Measurements from ENCODE around the gene SIVA1.
"Not testable (repeated sequence)": the region's sequence is repeated elsewhere in the genome, so short reads cannot be mapped to it uniquely, and the experiment has no call there.

SIVA1 gene

DNA sequence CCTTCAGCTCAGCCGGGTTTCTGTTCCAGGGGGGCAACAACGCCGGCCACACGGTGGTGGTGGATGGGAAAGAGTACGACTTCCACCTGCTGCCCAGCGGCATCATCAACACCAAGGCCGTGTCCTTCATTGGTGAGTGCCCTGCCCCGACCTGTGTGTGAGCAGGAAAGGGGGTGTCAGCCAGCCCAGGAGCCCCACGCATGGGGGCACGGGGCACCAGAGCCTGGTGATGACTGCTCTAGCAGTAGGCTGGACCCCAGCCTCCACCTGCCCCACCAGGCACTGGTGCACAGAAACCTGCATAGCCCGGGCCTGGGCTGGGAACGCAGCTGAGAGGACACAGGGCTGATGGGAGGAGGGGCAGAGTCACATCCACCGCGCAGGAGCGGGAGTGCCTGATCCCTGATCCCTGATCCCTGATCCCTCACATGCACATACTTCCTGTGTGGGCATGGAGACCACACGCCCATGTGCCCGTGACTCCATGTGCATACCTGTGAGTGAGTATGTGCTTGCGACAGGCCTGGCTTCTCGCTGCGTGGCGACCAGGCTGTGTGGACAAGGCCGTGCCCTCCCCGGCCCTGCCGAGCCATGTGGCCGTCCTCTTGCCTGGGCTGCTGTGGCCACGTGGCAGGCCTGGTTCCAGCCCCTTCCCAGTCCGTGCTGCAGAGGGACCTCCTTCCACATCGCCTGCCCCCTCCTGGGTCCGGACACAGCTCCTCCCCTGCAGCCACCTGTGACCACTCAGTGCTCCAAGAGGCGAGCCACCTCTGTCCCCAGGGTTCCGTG lies 17.8 kb upstream of the SIVA1 start:
- peak; percentile 38 for DNase-seq (ENCODE audit: low read depth)

DNA sequence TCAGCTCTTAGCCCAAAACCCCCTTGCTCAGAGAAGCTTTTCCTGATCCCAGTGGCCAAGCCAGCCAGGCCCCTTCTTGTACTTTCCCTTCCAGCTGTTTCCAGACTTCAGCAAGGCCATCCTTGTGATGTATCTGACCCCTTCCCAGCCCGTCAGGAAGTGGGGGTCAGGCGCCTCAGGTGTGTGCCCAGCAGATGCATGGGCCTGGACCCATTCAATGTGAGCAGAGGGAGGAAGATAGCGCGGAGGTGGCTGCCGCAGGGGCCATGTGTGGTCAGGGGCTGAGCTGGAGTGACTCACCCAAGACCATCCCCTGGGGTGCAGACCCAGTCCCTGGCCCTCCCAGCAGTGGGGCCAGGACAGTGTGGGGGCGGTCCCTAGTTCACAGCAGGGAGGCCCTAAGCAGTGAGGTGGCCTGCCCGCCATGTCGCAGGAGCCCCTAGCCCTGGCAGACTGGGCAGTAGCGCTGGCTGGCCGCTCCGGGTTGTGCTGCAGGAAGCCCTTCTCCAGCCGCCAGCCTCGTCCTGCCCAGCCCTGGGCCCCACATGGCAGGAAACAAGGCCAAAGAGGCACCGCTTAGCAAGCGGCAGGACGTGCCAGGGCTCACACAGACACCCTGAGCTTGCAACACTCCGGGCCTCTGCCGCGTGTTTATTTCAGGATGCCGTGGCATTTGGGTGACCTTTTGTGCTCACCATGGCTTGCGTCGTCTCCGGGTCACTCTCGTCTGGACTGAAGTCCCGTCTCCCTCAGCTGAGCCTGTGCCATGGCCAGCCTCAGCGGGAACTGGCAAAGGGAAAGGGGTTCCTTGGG lies 16.9 kb upstream of the SIVA1 start:
- peak; percentile 80 for DNase-seq (ENCODE audit: low read depth)

DNA sequence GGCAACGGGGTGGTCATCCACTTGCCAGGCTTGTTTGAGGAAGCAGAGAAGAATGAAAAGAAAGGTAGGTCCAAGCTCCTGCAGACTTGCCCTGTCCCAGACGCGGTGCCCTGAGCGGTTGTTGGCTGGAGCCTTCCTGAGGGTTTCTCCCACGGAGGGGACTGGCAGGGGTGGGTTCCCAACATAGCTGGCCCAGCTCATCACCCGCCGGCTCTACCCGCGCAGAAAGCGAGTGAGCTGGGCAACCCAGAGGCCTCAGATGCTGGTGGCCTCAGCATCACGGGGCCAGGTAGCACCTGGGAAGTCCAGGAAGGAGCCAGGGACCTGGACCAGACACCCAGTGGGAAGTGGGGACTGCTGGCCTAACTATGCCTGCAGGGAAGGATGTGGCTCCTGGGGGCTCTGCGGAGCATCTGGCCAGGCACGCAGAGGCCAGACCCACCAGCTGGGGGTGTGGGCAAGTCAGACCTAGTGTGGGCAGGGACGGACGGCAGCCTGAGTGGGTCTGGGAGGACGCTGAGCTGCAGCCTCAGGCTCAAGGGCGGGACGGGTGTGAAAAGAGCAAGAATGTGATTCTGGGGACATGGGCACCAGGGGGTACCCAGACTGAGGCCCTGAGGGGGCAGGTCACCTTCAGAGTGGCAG lies 14.4 kb upstream of the SIVA1 start:
- no peak for DNase-seq (ENCODE audit: low read depth)

DNA sequence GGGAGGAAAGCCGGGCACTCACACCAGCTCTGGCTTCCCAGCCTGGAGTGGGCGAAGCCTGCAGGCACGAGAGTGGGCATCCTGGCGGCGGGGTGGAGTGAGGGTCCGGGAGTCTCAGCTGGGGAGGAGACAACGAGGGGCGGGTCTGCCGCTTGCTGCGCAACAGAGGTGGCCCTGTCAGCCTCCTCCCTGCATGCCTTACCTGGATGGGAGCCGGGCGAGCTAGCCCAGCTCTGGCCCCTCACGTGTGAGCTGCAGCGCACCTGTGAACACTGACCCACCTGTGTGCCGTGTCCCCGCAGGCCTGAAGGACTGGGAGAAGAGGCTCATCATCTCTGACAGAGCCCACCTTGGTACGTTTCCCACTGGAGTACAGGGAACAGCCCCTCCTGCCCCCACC lies 13.9 kb upstream of the SIVA1 start:
- DNase-seq (ENCODE audit: low read depth) = no peak

DNA sequence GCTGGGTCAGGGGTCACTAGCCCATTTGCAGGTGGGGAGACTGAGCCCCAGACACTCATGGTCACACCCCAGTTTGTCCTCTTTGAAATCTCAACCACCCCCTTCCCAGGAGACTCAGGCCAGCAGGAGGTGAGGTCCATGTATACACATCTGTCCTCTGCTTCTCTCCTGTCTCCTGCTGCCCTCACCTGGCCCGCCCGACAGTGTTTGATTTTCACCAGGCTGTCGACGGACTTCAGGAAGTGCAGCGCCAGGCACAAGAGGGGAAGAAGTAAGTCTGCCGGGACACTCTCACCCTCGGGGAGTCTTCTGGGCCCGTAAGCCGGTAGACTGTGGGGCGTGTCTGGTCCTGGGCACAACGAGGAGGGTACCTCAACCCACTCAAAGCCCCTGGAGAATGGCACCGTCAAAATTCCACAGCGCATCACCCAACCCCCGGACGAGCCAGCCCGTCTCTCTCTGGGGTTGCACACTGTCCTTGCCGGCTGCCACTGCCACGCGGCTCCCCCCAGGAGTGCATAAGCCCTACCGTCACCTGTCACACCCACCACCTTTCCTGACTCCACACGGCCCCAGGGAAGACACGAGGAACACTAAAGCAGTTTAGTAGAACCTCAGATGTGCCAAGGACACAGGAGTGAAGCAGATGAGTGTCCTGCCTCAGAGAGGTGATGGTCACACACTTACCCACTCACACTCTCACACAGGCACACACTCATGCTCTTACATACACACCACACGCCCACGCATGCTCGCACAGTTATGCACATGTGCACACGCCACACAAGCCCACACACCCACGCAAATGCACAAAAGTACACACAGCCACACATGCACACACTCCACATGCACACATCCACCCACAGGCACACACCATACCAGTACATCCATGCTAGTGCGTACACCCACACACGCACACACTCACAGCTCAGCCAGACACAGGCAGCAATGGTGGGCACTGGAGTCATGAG lies 13.1 kb upstream of the SIVA1 start:
- DNase-seq (ENCODE audit: low read depth) = no peak

DNA sequence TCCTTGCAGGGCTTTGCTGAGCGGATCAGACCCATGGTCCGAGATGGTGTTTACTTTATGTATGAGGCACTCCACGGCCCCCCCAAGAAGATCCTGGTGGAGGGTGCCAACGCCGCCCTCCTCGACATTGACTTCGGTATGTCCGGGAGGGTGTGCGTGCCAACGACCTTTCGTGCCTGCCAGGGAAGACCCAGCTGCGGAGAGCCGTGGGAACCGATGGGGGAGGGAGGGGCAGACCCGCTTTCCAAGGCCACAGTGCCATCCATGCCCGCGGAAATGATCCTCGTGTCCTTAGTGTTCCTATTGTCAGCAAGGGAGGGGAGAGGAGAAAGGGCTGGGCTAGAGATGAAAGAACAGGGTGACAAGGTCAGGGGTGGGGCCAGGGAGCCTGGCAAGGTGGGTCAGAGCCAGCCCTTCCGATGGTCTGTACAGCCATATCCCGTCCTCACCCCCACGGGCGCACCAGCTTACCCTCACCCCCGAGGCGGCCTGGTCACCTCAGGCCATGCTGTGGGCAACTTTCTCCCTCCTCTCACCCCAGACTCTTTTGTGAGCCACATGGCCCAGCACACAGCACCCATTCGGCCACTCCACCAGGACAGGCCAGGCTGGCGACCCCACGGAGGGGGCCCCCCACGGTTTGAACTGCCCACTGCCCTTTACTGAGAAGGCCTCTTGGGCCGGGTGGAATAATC lies 11.7 kb upstream of the SIVA1 start:
- DNase-seq (ENCODE audit: low read depth) = no peak

DNA sequence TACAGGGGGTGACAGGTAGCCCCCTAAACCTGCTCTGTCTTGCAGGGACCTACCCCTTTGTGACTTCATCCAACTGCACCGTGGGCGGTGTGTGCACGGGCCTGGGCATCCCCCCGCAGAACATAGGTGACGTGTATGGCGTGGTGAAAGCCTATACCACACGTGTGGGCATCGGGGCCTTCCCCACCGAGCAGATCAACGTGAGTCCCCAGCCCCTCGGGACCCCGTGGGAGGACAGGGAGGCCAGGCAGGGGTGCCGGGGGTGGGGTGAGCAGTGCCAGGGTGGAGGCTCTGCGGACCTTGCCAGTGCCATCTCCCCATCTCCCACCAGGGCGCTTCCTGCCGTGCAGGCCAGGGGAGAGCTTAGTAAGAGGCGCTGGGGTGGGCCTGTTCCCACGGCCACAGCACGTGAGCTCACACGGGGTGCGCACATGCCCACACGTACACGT lies 11.1 kb upstream of the SIVA1 start:
- no peak for DNase-seq (ENCODE audit: low read depth)

DNA sequence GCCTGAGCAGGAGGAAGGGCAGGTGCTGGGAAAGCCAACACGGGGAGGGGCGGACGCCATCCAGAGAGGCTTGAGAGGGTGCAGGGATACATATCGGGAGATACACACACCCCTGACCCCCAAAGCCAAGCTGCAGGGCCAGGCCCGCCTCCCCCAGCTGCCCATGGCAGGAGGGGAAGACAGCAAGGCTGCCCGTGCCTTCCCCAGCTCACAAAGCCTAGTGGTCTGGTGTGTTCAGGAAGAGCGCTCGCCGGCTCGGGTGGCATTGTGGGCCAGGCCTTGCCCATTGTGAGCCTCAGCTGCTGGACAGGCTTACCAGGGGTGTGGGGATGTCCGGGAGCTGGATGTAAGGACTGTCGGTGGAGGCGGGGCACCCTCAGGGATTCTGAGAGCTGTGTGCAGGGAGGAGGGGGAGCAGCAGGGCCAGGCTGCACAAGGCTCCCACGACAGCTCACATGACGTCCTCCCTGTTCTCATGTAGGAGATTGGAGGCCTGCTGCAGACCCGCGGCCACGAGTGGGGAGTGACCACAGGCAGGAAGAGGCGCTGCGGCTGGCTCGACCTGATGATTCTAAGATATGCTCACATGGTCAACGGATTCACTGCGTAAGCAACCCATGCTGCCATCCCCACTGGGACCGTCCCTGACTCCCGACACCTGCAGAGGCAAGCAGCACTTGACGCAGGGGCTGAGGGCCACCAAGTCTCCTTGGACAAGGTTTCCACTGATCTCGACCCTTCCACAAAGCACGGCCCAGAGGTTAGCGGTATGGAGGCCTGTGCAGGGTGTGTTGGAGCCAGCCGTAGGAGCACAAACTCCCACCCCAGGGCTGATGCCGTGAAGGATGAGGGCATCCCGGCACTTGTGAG lies 10.1 kb upstream of the SIVA1 start:
- no peak for DNase-seq (ENCODE audit: low read depth)

DNA sequence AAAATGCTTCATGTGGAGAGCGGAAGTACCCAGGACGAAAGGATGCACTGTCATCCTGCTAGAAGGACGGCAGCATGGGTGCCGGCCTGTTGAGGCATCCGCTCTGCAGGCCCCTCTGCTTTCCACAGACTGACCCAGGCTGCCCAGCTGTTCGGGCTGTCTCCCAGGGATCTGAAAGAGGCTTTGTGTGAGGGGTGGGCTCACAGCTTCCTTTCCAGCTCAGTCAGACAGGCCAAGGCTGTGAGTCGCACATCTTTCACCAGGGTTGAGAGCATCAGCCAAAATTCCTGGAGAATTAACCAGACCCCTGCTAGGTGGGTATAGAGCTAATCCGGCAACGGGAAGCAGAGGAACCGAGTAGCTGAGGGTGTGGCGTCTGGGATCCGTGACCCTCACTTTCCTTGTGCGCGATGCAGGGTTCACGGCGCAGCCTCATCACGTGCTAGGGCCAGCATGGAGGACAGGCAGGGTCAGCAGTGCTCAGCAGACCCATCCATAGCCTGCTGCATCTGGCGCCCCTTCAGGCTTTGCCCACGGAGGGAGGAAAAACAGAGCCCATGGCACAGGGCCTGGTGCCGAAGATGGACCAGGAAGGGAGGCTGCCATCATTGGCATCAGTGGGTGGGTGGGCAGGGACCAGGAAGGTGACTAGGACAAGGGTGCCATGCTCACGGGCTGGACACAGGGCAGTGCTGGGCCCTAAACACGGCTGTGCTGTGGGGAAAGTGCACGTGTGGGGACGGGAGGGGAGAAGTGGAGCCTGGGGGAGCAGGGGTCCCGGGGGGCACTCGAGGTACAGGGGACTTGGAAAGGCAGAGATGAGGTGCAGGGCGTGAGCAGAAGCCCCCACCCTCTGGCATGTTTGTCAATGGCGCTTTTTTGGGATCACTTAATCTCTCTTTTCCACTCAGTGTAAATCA lies 9.2 kb upstream of the SIVA1 start:
- no peak for DNase-seq (ENCODE audit: low read depth)

DNA sequence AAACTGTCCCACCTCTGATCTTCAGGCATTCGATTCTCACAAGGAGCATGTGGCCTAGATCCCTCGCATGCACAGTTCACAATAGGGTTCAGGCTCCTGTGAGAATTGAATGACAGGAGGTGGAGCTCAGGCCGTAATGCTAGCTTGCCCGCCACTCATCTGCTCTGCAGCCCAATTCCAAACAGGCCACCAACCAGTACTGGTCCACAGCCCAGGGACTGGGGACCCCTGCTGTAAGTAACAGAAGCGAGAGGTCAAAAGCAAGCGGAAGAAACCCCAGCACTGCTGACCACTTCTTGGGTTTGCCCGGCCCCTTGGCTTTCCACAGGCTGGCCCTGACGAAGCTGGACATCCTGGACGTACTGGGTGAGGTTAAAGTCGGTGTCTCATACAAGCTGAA lies 8.5 kb upstream of the SIVA1 start:
- DNase-seq (ENCODE audit: low read depth) = no peak

DNA sequence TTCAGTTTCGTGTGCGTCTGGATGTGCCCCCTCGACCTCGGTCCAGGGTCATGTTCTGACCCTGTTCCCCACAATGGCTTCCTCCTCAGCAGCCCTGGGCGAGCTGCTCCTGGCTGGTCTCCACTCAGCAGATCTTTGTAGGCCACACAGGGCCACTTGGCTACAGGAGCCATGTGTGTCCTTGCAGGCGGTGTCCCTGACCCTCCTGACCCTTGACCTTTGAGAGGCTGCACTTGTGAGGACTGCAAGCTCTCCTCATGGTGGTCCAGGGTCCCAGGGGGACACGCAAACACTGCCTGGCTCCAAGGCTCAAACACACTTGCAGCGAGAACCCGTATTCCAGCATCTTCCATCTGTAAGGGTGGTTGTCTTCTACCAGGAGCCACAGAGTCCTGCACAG lies 7.5 kb upstream of the SIVA1 start:
- no peak for DNase-seq (ENCODE audit: low read depth)

DNA sequence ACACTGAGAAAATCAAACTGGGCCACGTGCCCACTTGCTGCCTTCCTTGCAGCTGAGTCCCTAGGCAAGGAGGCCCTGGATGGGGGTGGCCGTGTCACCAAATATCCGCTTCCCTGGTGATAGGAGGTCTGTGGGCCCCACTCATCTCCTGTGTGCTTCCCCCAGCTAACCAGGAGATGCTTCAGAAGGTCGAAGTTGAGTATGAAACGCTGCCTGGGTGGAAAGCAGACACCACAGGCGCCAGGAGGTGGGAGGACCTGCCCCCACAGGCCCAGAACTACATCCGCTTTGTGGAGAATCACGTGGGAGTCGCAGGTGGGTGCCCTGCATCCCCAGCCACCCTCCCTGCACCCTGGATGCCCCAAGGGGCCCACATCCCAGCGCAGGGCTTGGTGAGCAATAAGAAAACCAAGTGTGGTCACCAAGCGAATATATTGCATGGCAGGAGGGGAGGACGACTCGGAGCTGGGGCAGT lies 6.8 kb upstream of the SIVA1 start:
- DNase-seq (ENCODE audit: low read depth) = no peak

DNA sequence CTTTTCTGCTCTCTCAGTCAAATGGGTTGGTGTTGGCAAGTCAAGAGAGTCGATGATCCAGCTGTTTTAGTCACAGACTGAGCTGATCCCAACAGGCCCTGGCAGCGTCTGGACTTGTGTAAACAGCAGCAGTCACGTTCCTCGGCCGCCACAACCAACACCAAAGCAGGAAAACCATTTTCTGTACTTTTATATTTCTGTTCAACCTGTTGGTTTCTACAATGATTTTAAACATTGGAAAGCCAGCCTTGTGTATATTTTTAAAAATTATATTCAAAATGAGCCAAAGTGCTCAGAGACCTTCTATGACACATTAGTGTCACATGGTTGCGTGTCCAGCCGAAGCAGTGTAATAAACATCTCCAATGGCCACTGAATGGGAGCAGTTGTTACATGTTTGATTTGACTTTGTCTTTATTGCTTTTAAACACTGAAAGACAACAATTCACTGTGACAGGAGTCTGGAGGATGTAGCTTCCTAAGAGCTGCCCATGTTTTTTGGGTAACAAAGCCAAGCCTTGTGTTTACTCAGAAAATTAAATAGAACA lies 5.9 kb upstream of the SIVA1 start:
- DNase-seq (ENCODE audit: low read depth) = no peak

DNA sequence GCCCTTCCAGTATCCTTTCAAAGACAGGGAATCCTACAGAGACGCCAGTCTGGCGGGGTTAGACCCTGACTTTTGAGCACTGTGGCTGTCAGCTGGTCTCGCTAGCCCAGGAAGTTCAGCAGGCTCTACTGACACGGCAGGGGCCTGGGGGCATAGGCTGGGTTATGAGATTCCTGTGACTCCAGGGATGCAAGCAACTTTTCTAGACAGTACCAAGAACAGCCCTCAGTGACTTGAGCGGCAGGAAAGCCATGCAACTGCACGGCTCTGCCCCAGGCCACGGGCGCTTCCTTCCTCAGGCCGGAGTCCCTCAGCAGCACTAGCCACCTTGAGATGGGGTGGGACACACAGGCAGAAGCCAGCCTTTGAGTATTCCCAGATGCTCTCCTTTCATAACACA lies 5.1 kb upstream of the SIVA1 start:
- DNase-seq (ENCODE audit: low read depth) = no peak

DNA sequence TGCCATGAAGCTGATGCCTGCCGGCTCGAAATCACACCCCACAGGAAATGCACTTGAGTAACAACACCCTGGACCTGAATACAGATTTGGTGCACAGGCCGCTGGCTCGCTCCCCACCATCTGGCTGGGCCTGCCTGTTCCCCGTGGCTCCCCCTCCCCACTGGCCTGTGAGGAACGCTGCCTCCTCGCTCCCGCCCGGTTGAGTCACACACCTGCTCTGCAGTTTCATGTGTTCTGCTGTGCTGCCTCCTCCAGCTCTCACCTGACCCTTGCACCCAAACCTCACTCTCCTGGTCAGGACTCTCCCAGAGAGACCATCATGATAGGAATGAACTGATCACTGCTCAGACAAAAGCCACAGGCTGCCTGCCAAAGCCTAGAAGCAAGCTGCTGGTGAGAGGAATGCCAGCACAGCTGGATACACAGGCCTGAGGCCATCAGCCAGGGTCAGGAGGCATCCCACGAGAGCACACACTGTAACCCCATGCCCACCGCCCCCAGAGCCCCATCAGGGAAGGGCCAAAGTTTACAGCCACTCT lies 3.8 kb upstream of the SIVA1 start:
- DNase-seq (ENCODE audit: low read depth) = no peak

DNA sequence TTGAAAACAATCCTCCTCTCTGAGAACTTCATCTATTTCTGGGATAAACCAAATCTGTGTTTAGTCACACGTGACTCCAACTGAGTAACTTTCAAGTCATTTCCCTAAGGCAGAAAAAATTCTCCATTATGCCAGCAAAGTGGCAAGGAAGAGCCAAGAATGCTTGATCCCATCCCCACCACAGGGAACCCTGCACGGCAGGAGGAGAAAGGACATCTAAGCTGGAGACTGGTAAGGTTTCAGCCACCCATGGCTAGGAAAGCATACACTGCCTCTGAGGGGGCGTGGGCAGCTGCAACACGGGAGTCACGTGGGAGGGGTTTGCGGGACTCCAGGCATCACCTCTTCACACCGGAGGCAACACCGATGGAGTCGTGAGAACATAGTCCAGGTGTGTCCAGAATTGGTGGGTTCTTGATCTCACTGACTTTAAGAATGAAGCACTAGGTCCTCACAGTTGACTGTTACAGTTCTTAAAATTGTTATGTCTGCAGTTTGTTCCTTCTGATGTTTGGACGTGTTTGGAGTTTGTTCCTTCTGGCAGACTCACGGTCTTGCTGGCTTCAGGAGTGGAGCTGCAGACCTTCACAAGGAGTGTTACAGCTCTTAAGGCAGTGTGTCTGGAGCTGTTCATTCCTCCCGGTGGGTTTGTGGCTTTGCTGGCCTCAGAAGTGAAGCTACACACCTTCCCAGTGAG lies 2.7 kb upstream of the SIVA1 start:
- DNase-seq (ENCODE audit: low read depth) = no peak

DNA sequence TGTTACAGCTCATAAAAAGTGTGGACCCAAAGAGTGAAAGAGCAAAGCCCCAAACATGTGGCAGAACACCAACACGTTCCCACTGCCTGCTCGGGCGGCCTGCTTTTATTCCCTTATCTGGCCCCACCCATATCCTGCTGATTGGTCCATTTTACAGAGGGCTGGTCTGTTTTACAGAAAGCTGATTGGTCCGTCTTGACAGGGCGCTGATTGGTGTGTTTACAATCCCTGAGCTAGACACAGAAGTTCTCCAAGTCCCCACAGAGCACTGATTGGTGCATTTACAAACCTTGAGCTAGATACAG lies 2.2 kb upstream of the SIVA1 start:
- DNase-seq (ENCODE audit: low read depth) = not testable (repeated sequence)

All from amniotic epithelial cell (primary cell).